Activated T-cell treated with anti-CD3 and anti-CD28 coated beads, Interleukin-2, amount 50 U/mL, for 48 hours (primary cell): Measurements from ENCODE around the gene RAE1.

Source experiments
- DNase-seq, 2 experiments: peaks; one replicate each; pipeline ENCODE4 v3.0.0-alpha.2; 2020

The RAE1 gene, protein sequence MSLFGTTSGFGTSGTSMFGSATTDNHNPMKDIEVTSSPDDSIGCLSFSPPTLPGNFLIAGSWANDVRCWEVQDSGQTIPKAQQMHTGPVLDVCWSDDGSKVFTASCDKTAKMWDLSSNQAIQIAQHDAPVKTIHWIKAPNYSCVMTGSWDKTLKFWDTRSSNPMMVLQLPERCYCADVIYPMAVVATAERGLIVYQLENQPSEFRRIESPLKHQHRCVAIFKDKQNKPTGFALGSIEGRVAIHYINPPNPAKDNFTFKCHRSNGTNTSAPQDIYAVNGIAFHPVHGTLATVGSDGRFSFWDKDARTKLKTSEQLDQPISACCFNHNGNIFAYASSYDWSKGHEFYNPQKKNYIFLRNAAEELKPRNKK

DNA sequence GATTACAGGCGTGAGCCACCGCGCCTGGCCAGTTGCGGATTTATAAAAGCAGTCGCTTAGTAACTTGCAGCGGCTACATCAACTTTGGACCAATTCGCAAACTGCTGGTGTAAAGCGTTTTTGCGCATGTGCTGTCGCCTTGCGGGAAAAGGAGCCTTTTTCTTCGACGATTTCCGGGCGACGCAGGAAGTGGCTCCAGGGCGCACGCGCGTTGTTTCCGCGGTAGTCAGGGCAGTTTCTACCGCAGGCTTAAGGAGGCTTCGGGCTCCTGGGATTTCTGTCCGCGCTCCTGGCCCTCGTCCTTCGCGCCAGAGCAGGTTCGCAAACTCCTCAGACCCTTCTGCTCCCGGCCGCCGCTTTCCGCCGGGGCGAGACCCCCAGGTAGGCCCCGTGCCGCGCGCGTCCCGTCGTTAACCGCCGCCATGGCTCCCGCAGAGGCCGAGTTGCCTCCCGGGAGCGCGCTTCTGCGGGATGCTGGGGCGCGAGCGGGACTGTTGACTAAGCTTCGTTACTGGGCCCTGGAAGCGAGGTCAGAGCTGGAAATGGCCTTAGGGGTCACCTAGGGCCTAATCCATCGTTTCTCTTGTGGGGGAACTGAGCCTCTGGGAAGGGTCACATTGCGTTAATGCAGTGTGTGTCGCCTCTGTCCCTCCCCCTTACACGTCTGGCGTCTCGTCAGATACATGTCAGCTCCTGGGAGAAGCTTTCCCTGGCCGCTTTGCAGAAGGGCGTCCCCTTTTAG, at the start of gene RAE1:
Gene RAE1 (plus strand): TSS at position 214 of the 742 bp plus-strand sequence. CDS start 2,784 bp downstream, outside the sequence.
- DNase-seq: peak; percentile 91 to 93

DNA sequence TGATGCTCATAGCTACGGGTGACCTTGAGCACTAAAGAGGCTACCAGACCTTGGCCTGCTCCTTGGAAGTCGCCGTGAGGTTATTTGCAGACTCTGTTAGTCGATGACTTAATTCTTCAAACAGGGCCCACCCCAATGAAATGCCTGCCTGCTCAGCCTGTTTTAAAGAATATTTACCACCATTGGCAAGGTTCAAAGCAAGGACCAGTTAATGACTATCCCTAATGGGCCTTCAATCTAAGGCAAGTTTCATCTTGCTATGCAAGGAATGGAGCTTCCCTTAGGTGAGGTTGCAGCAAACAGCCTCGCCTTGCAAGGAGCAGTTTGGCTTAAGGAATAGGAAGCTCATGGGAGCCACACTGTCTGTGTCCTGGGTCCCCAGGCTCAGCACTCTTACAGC, 44.3 kb upstream of the RAE1 start:
- DNase-seq: no peak

DNA sequence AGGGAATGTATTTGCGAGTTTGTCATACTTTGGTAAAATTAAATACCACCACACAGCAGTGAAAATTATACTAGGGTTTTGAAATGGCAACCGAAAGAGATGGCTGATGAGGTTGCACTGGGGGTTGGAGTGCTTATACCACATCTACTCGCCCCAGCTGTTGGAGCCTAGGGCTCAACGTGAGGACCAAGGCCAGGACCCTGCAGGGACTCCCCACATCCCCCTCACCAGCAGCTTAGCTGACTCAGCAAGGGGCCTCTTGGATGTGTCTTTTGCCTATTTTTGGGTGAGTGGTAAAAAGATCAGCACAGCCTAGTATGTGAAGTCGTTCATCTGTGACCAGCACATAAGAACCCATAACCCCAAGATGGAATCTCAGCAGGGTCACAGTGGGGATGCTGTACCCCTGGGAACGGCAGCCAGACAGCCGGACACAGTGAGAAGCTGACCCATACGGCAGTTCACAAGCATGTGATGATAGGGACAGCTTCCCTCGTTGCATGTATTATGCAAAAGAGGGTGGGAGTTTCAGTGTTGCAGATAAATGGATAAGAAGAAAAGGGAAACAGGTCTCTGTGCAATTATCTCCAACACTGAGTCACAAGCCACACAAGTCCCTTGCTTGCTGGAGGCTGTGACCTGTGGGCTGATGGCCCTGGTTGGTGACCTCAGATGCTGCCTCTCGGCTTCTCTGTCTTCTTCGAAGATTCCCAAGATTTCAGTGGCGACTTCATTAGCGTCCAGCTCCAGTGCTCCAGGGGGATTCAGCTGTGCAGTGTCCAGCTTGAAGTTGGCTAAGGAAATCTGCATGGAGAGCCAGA, 42.4 kb upstream of the RAE1 start:
- DNase-seq: no peak

DNA sequence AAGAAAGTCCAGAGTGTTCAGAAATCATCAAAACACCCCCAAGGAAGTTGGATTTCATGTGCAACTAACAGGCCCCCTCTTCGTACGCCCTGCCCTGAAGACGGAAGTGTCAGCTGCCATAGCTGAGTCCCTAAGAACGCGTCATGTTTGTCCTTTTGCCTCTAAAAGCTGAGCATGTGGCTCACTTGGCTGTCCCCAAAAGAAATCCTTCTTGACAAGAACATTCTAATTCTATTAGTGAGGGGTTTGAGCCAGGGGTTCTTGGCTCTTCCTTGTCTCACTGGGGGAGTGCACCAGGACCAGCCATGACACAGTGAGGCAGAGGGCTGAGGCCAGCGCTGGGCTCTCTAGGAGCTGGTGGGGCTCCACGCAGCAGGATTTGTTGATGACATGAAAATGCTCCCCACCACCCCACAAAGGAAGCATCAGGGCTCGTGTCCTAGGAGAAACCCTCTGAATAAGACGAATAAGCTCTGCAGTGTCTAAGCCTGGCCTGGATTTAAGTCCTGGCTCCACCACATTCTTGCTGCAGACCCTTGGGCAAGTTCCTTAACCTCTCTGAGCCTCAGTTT, 41.4 kb upstream of the RAE1 start:
- no peak for DNase-seq

DNA sequence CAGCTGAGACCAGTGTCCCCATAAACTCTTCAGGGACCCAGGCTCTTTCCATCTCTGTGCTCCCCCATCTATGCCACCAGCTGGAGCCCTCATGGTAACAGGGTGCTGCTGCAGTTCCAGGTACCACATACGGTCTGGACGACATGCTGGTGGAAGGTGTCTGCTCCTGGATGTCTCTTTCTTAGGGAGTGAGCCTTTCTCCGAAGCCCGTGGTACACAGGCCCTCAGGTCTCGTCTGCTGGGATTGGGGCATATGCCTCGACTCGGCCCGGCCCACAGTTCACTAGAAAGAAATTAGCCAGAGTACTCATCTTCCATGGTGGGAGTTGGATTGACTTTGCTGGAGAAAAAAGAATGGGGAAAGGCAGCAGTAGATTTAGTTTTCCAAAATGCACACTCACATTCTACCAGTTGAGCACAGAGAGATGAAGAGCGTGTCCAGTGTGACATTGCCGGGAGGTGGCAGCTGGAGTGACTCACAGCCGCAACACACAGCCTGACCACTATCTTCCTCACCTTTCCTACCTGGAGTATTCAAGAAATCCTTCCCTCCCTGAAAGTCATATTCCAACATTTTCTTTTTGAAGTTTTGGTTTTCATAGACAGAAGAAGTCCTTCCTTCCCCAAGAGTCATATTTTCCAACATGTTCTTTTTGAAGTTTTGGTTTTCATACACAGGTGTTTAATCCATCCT, 40.1 kb upstream of the RAE1 start:
- no peak for DNase-seq

DNA sequence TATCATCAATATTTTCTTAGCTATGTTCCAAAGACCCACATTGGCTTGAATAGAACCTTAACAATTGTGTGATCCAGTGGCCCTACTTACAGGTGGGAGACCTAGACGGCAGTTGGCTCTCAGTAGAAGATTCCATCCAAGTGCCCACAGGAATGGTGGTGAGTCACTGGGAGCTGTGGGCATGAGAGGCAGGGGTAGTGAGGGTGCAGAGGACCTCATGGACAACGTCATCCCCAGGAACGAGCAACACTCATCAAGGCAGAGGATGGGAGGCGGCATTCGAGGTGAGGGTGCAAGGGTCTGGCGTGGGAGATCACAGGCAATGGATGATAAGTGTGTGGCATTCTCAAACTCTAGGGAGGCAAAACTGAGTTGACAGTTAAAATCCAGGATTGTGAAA, 38.9 kb upstream of the RAE1 start:
- no peak for DNase-seq

DNA sequence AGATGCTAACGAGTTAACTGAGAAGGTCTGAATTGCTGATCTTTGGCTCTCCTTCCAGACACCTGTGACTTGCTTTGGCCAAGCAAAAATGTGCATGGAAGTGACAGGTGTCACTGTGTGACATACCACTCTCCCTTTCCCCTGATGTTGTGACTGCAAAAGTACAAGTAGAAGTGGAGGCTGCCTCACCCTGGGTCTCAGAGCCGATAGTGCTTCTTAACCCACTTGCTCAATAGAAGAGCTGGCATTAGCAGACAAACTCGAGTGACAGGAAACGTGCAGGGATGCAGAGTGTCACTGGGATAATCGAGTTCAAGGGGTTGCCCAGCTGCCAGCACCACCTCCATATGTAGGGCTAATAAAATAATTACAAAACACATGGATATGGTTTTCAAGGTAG, 37.8 kb upstream of the RAE1 start:
- no peak for DNase-seq

DNA sequence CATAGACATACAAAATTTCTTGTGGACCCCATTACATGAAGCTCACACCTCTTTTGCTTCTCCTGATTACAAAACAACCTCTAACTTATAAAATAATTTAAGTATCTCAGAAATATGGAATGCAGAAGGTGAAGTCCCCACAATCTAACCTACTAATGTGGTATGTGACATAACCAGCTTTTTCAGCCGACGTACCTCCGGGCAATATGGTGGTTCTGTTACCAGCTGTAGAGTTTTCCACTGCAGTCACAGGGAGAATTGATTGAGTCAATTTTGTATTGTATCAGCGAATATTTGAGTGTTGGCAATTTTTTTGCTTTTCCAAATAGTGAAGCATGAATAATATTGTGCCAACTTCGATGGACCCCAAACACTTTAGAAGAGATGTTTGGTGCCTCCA, 37.1 kb upstream of the RAE1 start:
- no peak for DNase-seq

DNA sequence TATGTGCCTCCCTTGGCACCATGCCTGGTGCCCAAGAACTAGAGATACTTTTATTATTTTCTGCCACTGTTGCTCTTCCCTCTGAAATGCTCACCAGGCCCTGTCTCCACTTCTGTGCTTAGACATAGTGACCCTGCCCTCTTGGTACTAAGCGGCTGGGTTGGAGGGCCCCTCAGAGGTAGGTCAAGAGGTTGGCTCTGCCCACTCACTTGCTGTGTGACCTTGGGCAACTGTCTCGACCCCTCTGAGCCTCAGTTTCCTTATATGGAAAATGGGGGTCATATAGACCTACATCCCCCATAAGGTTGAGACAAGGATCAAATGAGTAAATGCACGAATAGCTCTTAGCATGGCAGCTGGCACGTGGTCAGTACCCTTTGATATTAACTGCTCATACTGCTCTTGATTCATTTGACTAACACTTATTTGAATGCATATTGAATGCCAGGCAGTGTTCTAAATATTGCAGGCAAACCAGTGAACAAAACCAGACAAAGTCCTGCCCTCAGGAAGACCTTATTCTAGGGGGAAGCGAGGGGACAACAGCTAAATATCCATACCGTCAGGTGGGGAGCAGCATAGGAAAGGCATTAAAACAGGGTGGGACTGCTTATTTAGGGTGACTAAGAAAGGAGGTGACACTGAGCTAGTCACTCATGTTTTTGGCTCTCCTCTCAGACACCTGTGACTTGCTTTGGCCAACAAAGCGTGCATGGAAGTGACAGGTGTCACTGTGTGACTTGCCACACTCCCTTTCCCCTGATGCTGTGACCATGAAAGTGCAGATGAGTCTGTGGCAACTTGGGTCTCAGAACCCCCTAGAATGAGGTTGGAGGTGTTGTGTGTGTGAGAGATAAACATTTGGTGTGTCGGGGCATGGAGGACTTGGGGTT, 35.7 kb upstream of the RAE1 start:
- DNase-seq: no peak

DNA sequence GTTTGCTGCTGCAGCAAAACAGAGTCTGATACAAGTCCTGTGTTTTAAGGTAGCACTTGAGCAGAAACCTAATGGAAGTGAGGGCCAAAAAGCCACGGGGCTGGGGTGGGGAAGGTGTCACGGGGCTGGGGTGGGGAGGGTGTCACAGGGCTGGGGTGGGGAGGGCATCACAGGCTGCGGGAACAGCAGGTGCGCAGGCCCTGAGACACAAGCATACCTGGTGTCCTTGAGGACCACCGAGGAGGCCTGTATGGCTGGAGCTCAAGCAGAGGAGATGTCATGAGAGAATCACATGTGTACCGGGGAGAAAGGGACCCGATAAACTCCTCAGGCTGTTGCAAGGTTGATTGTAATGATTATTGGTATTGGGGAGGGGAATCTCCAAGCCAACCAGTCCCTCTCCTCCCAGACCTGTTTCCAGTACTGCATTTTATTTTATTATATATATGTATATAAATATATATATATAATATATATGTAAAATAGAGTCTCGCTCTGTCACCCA, 35.0 kb upstream of the RAE1 start:
- DNase-seq: no peak

DNA sequence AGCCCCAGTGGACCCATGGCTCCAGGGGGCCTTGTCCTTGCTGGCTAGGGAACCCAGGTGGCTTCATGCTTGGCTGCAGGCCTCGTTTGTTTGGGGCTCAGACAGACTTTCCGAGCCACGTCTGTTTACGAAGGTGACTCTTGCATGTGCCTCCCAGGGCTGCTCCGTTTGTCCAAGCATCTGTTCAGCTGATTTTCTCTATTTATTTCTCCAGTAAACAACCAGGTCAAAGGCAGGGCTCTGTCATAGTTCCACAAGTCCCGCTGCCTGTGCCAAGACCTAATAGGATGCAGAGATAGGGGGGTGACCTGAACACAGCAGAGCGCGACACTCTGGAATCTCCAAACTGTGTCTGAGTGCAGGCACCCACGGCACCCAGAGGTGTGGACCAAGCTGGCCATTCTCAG, 34.3 kb upstream of the RAE1 start:
- no peak for DNase-seq

DNA sequence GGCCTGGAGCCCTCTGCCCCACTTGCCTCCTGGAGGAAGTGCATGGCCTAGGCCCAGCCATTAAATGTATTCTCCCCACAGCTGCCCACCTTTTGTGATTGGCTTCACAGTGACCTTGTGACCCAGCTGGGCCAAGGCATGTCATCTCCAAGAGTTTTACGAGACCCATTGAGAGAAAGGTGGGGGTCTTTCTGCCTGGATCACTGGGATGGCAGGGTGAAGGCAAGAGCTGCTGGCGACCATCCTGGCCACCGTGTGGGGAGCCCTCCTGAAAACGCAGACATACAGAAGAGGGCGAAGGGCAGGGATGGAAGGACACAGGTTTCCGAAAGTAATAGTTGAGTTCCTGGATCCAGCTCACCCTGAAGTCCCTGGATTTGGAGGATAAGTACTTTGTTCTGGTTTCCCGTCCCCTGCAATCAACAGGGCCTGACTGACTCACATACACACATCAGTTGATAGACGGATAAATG, 33.7 kb upstream of the RAE1 start:
- no peak for DNase-seq

DNA sequence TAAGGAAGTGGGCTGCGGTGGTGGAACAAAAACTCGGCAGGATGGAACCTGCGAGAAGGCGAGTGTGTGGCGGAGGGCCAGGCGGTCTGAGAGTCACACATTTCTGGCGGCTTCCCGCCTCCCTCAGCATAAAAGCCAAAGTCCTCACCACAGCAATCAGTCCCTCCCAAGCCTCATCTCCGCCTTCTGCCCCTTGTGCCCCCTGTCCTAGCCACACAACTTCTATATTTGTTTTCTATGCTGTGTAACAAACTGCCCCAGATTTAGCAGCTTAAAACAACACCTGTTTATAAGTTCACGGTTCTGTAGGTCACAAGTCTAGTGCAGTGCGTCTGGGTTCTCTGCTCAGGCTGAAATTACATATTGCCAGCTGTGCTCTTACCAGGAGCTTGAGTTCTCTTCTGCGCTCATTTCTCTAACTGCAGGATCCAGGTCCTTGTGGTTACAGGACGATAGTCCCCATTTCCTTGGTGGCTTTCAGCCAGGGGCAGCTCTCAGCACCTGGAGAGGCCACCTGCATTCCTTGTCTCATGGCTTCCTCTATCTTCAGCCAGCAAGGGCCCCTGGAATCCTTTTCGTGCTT, 33.2 kb upstream of the RAE1 start:
- no peak for DNase-seq

DNA sequence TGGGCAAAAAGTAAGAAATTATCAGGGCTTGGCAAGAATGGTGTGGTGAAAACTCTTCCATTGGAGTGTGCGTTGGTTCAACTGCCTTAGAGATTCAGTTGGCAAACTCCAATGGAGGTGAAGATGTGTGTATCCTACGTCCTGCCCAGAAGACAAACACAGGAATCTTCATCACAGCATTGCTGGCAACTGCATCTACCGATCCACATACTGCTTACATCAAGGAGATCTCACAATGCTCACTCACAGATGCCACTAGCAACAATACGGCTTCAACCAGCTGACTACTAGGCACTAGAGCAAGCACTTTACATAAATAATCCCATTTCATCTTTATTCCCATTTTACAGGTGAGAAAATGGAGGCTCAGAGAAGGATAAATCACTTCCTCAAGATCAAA, 31.5 kb upstream of the RAE1 start:
- DNase-seq: no peak

DNA sequence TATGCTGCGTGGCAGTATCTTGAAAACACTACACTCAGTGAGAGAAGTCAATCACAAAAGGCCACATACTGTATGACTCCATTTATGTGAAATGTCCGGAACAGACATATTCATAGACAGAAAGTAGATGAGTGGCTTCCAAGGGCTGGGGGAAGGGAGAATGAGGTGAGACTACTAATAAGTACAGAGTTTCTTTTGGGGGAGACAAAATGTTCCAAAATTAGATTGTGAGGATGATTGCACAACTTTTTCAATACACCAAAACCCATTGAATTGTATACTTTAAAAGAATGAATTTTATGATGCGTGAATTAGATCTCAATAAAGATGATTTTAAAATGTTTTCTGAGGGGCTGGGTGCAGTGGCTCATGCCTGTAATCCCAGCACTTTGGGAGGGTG, 30.7 kb upstream of the RAE1 start:
- no peak for DNase-seq

DNA sequence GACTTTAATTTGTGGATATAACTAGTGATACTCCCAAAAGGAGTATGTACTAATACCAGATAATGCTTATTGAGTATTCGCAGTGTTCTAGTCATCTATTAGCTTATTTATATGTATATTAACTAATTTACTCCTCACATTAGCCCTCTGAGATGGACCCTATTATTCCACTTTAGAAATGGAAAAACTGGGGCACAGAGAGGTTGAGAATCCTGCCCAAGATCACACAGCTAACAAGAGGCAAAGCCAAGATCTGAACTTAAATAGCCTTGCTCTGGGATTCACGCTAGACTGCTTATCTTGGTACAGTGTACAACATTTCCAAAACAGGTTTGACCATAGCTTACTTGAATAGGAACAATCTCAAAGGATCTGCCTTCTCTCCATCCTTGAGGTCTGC, 29.9 kb upstream of the RAE1 start:
- DNase-seq: no peak

DNA sequence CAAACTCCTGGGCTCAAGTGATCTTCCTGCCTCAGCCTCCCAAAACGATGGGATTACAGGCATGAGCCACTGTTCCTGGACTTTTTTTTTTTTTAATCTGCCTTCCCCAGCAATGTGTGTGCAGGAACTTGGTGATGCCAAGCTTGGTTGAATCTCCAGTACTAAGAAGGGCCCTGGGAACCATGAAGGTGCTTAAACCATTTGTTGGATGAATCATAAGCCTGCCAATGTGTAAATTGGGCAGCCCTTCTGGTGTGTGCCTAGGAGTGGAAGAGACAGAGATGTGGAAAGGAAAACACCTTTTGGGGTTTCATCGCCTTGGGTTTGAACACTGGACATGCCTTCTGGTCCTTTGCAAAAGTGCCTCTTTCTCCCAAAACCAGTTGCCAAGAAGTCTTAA, 28.6 kb upstream of the RAE1 start:
- DNase-seq: no peak

DNA sequence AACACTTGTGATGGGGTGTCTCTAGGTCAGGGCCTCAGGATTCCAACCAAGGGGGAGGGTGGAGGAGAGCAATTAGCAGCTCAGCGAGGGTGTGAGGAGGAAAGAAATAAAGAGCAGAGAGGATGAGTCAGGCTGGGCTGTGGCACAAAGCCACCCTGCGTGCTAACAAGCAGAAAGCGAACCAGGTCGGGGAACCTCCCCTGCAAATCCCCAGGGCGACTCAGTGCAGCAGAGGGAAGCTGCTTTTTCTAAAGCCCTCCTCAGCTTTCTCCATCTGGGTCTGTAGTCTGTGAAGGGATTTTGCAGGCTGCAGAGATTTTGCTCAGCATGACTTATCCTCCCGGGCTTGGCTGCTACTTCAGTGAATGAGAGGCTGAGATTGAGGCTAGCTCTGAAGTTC, 28.0 kb upstream of the RAE1 start:
- no peak for DNase-seq

DNA sequence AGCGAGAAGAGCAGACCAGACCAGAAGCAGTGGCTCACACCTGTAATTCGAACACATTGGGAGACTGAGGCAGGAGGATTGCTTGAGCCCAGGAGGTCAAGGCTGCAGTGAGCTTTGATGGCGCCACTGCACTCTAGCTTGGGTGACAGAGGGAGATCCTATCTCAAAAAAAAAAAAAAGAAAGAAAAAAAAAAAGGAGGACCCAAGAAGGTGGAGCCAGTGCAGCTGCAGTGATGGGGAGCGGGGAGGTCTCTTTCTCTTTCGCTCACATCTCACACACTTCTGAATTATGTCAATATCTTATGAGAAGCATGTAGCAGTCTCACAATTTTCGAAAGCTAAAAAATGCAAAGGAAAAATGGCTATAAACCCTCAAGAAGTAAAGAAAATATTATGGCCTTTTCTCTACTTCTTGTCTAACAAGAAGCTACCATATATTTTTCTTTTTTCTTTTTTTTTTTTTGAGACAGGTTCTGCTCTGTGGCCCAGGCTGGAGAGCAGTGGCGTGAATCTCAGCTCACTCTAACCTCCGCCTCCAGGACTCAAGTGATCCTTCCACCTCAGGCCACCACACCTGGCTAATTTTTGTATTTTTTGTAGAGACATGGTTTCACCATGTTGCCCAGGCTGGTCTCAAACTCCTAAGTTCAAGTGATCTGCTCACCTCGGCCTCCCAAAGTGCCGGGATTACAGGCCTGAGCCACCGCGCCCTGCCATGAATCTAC, 25.3 kb upstream of the RAE1 start:
- no peak for DNase-seq
